ENCODE results near the gene HIPK1. TPM values are rescaled to one million over a fixed set of nuclear protein-coding genes. Genes with fewer than 3 reads are reported as not detected.

Gene HIPK1
- total RNA-seq, 1 experiment from 2014 or later = 52.2 TPM

- no peak overlapping the region; the same call in 1 of the 2 replicates for H3K27ac Mint-ChIP-seq
- H3K4me3 Mint-ChIP-seq = no peak overlapping the region
- peaks cover 46% of the 10 kb centered on the region for H3K4me1 Mint-ChIP-seq
Measured at GRCh38 chr1:113934006-113934405, 4.9 kb downstream of the HIPK1 start.

GRCh38 chr1:113934511-113935055, 5.5 kb downstream of the HIPK1 start:
- ATAC-seq (no peak), DNase-seq (ENCODE audit: low spot score) (no peak)
- H3K27me3 Mint-ChIP-seq (ENCODE audit: low read depth) = no peaks in the 10 kb centered on the region
- ChIA-PET CTCF (interaction anchor here (1.0 kb wide), 1 partner anchor 42 kb away, joined by 4 read pairs; no protein-coding TSS in a partner anchor), POLR2A (interaction anchor here (0.6 kb wide), 1 partner anchor 419 kb away, joined by 3 read pairs; no protein-coding TSS in a partner anchor)
- H3K36me3 Mint-ChIP-seq = no peaks in the 10 kb centered on the region
- H3K4me3 Mint-ChIP-seq = no peak overlapping the region
- H3K9me3 Mint-ChIP-seq = peaks cover 3% of the 10 kb centered on the region; the same call in 1 of the 2 replicates
- peaks cover 50% of the 10 kb centered on the region for H3K4me1 Mint-ChIP-seq
- TF ChIP-seq USF2 (CRISPR knock-in tag; IDR thresholded peaks at IDR 0.05) (no peak), MAX (CRISPR knock-in tag; IDR thresholded peaks at IDR 0.05) (no peak), STAT6 (CRISPR knock-in tag; conservative IDR thresholded peaks at IDR 0.05; ENCODE audit: low read depth) (no peak), TP53 (CRISPR knock-in tag; IDR thresholded peaks at IDR 0.05) (no peak), ATF2 (CRISPR knock-in tag; IDR thresholded peaks at IDR 0.05; ENCODE audit: borderline replicate concordance, low read depth) (no peak), ERG (CRISPR knock-in tag; IDR thresholded peaks at IDR 0.05) (no peak), MYBL2 (CRISPR knock-in tag; IDR thresholded peaks at IDR 0.05) (no peak), GABPB1 (CRISPR knock-in tag; IDR thresholded peaks at IDR 0.05) (no peak)
- no peak overlapping the region for H3K27ac Mint-ChIP-seq

More at GRCh38 chr1:113934006-113934405, 4.9 kb downstream of the HIPK1 start:
- ATAC-seq = no peak
- ChIA-PET POLR2A (no interaction called here), CTCF (interaction anchor here (0.6 to 1.0 kb wide), 2 partner anchors 14 to 43 kb away, joined by 3 to 4 read pairs; no protein-coding TSS in a partner anchor)
- H3K9me3 Mint-ChIP-seq = peaks cover 3% of the 10 kb centered on the region; the same call in 1 of the 2 replicates
- DNase-seq (ENCODE audit: low spot score) = no peak
- no peak for TF ChIP-seq AR (CRISPR knock-in tag; IDR thresholded peaks at IDR 0.05)
- no peaks in the 10 kb centered on the region; the same call in 1 of the 2 replicates for H3K27me3 Mint-ChIP-seq (ENCODE audit: low read depth)
- H3K36me3 Mint-ChIP-seq = no peaks in the 10 kb centered on the region

GRCh38 chr1:113935176-113935575, 6.1 kb downstream of the HIPK1 start:
- peaks cover 50% of the 10 kb centered on the region for H3K4me1 Mint-ChIP-seq
- CTCF ChIA-PET = interaction anchor here (1.0 kb wide), 1 partner anchor 41 kb away, joined by 4 read pairs; no protein-coding TSS in a partner anchor
- H3K4me3 Mint-ChIP-seq = no peak overlapping the region
- POLR2A ChIA-PET = interaction anchor here (0.6 kb wide), 1 partner anchor 418 kb away, joined by 3 read pairs; no protein-coding TSS in a partner anchor
- H3K27me3 Mint-ChIP-seq (ENCODE audit: low read depth) = no peaks in the 10 kb centered on the region
- ATAC-seq (no peak), DNase-seq (ENCODE audit: low spot score) (no peak)
- H3K9me3 Mint-ChIP-seq = peaks cover 3% of the 10 kb centered on the region; the same call in 1 of the 2 replicates
- TF ChIP-seq ZBTB21 (CRISPR knock-in tag; IDR thresholded peaks at IDR 0.05; ENCODE audit: borderline replicate concordance) = no peak
- TF ChIP-seq GTF2I (CRISPR knock-in tag; conservative IDR thresholded peaks at IDR 0.05) = 0 out of 2 replicates have a peak, but pooled peaks have one; percentile 19
- TF ChIP-seq NR3C1 (CRISPR knock-in tag; conservative IDR thresholded peaks at IDR 0.05; ENCODE audit: low read depth) = no peak
- TF ChIP-seq CBFB (CRISPR knock-in tag; IDR thresholded peaks at IDR 0.05; ENCODE audit: low read depth) = no peak
- TF ChIP-seq NFE2L1 (CRISPR knock-in tag; IDR thresholded peaks at IDR 0.05) = no peak
- no peak for TF ChIP-seq NFYB (CRISPR knock-in tag; conservative IDR thresholded peaks at IDR 0.05; ENCODE audit: low read depth)
- no peak overlapping the region for H3K27ac Mint-ChIP-seq
- 0 out of 2 replicates have a peak, but pooled peaks cover under 1% of the 10 kb centered on the region for H3K36me3 Mint-ChIP-seq

All from WTC11 (cell line).